GM12892 (cell line): Measurements from ENCODE around the gene C3orf20.

Experiments
- POLR2A ChIP-seq: IDR thresholded peaks from 2 replicates; pipeline ENCODE4 v1.6.1; 2011; ENCODE audit warnings: low read depth, low read length, control low read depth
- POLR2AphosphoS5 ChIP-seq: IDR thresholded peaks from 2 replicates; pipeline ENCODE4 v1.6.1; 2011; ENCODE audit warnings: low read depth, low read length, control low read depth

DNA sequence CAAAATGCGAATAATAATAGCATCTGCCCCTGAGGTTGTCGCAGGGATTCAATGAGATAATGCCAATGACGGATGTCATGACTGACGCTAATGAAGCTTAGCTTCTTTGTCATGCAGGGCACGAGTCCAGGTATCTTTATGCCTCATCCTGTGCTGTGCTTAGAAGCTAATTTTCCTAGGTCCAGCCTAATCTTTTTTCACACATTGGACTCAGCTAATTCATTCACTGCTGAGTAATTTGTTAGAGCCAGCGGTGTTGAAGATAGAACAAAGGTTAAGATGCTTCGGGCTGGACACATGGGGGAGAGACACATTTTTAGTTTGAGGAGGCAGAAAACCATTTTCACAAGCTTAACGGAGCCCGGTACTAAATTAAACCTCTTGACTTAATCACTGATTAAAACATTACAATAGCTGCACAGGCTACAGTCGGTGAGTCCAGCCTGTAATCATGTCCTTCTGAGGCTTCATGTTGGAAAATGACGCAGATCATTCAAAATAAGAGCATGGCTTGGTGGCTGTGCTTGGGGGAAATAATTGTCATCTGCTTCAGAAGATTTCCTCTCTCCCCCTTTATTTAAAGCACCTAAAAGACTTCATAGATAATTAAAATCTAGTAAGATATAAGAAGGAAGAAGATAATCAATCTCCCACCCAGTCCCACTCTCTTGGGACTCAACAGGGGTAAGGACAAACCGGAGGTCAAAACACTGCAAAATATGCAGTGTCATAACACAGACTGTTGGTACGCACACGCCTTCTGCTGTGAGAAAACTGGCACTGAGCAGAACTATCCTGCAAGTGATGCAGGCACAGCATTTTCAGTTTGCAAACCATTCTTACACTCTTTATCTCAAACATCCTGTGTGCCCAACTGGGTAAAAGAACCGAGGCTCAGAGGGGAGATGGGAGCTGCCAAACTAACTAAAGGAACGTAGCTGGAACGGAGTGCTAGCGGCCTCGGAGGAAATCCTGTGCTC, 26.7 kb upstream of the C3orf20 start:
- TF ChIP-seq POLR2A (no peak), POLR2AphosphoS5 (no peak)
